ENCODE data around the gene NELFA.

NELFA gene

GRCh38 chr4:1982124-1983052 is 26.4 kb downstream of the NELFA start:
- DNase-seq (ENCODE audit: low spot score), result no peak

DNA sequence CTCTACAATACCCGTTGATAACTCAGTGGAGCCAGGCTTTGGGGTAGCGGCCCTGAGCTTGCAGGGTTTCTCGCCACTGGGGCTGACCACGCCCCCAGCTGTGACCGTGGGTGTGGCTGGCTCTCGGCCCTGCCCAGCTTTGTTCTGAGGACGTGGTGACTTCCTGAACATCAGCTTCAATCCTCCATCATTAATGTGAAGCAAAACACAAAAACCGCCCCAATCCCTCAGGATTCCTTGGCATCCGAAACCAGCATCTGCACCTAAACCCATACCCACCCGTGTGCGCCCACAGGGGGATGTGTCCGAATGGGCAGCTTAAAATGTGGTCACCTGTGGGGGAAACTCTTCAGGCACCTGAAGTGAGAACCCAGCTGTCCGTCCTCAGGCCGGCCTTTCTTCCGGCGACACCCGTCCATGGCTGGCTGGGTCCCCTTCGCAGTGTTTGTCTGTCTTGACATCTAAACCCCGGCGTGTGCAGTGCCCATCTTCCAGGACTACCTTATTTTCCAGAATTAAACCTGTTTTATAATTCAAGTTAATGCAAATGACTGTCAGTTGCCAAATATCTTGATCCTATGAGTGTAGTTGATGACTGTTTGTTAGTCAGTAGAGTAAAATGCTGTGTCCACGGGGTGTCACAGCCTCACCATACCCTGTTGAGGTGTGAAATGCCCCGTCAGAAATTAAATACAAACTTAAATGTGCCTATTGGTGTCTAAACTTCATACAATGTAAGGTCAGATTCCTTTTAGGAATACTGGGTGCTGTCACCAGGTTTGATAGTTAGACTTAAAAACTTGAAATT is 27.3 kb downstream of the NELFA start:
- DNase-seq (ENCODE audit: low spot score), result no peak

GRCh38 chr4:1980561-1981041 is 28.2 kb downstream of the NELFA start:
- DNase-seq (ENCODE audit: low spot score), result no peak

DNA sequence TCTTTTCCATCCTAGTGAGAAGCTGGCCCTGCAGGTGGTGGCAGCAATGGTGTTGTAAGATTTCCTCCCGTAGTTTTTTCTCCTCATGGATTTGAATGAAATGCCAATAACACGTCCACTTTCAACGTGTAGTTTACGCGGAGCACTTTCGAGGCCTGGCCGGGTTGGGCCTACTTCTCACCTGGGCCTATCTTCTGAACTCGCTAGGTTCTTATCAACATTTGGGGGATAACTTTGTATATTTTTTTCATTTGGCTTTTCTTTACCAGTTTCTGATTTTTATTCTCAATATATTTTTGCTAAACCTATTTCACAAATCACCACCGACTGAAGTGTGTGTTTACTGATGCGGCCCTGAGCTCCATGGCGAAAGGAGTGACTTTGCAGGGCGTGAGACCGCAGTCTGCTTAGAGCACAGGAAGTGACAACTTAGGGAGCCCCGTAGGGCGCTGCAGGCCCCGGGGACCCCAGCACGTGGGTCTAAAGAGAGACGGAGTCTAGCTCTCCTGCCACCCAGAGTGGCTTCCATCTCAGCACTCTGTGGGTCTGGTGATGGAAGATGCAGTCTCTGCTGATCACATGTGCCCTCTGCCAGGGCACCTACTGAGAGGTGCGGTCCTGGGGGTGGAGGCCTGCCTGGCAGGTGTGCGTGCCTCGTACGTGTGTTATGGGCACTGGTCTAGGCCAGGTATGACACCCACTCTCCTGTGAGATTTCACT is 29.1 kb downstream of the NELFA start:
- no peak for DNase-seq (ENCODE audit: low spot score)

- DNase-seq (ENCODE audit: low spot score), result no peak
Observed at GRCh38 chr4:1978741-1979476, 29.9 kb downstream of the NELFA start.

DNA sequence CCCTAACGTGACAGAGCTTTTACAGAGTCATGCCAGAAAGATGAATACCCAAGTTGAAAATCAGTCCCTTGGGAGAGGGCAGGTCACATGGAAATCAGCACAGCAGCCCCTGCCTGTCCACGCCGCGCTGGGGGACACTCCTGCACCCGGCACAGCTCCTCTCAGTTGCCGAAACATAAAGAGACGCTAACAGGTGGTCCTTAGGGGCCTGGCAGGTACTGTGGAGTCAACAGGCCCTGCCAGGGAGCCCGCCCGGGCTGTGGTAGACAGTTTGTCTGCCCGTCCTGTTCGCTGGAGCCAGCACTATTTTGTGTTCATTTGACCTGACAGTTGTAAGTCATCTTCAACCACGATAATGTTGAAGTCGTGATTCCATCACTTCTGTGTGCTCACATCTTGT is 30.5 kb downstream of the NELFA start:
- no peak for DNase-seq (ENCODE audit: low spot score)

GRCh38 chr4:1976416-1977352 is 32.1 kb downstream of the NELFA start:
- DNase-seq (ENCODE audit: low spot score), result no peak

DNA sequence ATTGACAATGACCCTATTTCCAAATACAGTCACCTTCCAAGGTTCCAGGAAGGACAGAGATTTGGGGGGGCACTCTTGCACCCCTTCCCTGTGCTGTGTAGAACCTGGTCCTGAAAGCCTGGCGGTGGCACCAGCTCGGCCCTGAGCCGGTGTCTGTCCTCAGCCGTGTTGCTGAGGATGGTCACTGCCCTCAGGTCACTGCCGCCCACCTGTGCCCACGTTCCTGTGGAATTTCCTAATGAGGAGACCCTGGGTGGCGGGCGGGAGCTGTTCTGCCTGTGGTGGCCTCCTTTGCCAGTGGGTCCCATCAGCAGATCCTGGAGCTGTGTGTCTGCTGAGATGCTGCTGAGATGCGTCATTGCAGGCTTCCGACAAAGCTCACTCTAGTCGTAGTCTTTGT is 32.9 kb downstream of the NELFA start:
- no peak for DNase-seq (ENCODE audit: low spot score)

- DNase-seq (ENCODE audit: low spot score), result no peak
Observed at GRCh38 chr4:1975391-1975801, 33.4 kb downstream of the NELFA start.

- DNase-seq (ENCODE audit: low spot score), result no peak
Observed at GRCh38 chr4:1974840-1975239, 33.9 kb downstream of the NELFA start.

- DNase-seq (ENCODE audit: low spot score), result no peak
Observed at GRCh38 chr4:1973661-1974060, 35.1 kb downstream of the NELFA start.

GRCh38 chr4:1973218-1973617 is 35.6 kb downstream of the NELFA start:
- DNase-seq (ENCODE audit: low spot score), result no peak

- DNase-seq (ENCODE audit: low spot score), result no peak
Observed at GRCh38 chr4:1972414-1972813, 36.4 kb downstream of the NELFA start.

GRCh38 chr4:1971456-1972200 is 37.1 kb downstream of the NELFA start:
- no peak for DNase-seq (ENCODE audit: low spot score)

- DNase-seq (ENCODE audit: low spot score), result no peak
Observed at GRCh38 chr4:1970926-1971325, 37.8 kb downstream of the NELFA start.

GRCh38 chr4:1969928-1970723 is 38.6 kb downstream of the NELFA start:
- DNase-seq (ENCODE audit: low spot score), result no peak

DNA sequence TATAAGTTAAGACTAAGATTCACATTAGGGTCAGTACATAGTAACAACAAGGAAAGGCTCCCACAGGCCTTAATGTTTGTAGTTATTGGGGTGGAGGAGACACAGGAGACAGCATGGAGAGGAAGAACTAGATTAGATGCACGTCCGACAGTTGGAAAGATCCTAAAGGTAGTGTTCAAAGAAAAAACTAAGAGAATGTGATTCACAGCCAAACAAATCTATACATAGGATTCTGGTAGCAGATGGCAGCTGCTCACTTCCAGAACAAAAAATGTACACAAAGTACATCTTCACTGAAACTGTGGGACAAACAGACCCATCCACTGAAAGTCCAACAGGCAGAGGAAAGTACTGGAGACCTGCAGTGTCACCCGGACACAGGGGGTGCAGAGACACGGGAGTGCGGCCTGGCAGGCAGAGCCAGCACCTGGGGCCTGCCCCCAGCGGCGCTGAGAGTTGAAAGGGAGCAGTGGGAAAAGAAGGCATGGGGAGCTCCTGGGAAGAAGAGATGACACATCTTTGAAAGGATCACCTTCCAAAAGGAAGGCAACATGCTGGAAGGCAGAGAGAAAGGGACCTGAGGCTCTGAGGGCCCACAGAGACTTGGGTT is 40.0 kb downstream of the NELFA start:
- no peak for DNase-seq (ENCODE audit: low spot score)

DNA sequence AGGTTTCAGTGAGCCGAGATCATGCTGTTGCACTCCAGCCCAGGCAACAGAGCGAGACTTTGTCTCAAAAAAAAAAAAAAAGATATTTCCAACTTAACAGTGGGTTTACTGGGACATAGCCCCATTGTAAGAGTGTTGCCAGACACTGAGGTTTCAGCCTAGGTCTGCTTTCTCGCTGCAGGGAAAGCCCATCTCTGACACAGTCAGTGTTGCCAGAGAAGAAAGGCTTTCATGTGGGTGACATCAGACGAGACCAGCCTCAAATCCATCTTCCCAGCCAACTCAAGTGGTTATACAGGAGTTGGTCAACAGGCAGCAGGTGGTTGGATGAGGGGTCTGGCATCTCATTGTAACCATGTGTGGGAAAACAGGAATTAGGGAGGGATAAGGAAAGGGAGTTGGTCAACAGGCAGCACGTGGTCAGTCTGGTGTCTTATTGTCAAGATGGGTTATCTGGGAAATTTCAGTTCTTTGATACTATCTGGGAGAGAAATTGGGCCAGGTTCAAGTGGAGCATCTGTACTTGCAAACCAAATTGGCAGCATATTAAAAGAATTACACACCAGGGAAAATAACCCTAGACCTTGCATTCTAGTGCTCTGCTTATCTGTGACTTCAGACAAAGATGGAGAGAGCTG is 41.1 kb downstream of the NELFA start:
- no peak for DNase-seq (ENCODE audit: low spot score)
